K562 (cell line): ENCODE results near the gene WFDC6. TPM values are rescaled to one million over a fixed set of nuclear protein-coding genes. Genes with fewer than 3 reads are reported as not detected.

Experiments used
- ATAC-seq: fragments of 200-7000 bp; cut with Tn5 transposase; 3 replicates; pipeline ENCODE4 v1.9.1; 2020; ENCODE audit warnings: moderate library complexity
- BruUV-seq: library from RNA; stranded (reverse); fragments of 400-500 nt; replicated peaks from 2 replicates; lab custom pipeline; 2021; lab: Mats Ljungman, UMichigan
- CTCF ChIA-PET: fragments of 300-600 bp; formaldehyde crosslinking; extraction: SDS; loops from one replicate; lab custom pipeline; 2021; ENCODE audit warnings: low intra/inter-chr PET ratio; lab: Yijun Ruan, JAX
- POLR2A ChIA-PET: fragments of 300-600, 350-650 bp; sonication (Branson Sonifier 250); formaldehyde crosslinking; extraction: SDS; loops from one replicate; lab custom pipeline; 2021; ENCODE audit warnings: antibody characterized with exemption, inconsistent platforms; lab: Yijun Ruan, JAX
- DNase-seq, 4 experiments: peaks; one replicate each; pipeline versions ENCODE4 v3.0.0 to v3.0.0-alpha.2; 2011 to 2018; ENCODE audit warnings: low spot score in 3 of 4, mixed read lengths in 3 of 4; ENCODE audit errors: extremely low read depth in 1 of 4
- FAIRE-seq: peaks from 2 replicates; lab custom pipeline; 2011; peaks lifted over from hg19 to GRCh38; lab: Jason Lieb, UNC
- H2AFZ ChIP-seq: 2 replicates; pipeline ENCODE4 v1.6.0; 2011; ENCODE audit warnings: low read depth, low read length, control low read depth, inconsistent platforms
- H3K27ac ChIP-seq: fragments of 200-600 bp; 3 replicates; pipeline ENCODE4 v1.8.0; 2011; ENCODE audit warnings: low read depth, mild to moderate bottlenecking, control low read depth, inconsistent platforms, low read length, moderate library complexity, mixed read lengths; ENCODE audit errors: extremely low read depth
- H3K27me3 ChIP-seq, 2 experiments: fragments of 300-600 bp in 1 of 2; 2 replicates in 1 of 2; 3 replicates in 1 of 2; pipeline versions ENCODE4 v1.6.0 to v1.8.0; 2011; ENCODE audit warnings: inconsistent platforms in 2 of 2, low read length in 2 of 2, mild to moderate bottlenecking in 1 of 2, mixed read lengths in 1 of 2, moderate library complexity in 1 of 2; ENCODE audit not compliant: control insufficient read depth in 2 of 2, insufficient read depth in 2 of 2
- H3K36me3 ChIP-seq: fragments of 300-600 bp; 3 replicates; pipeline ENCODE4 v1.8.0; 2011; ENCODE audit warnings: mild to moderate bottlenecking, low read length, inconsistent platforms; ENCODE audit not compliant: control insufficient read depth, insufficient read depth
- H3K4me1 ChIP-seq, 2 experiments: fragments of 200-600 bp in 1 of 2; replicated peaks in 1 of 2; 2 replicates in 1 of 2; 3 replicates in 1 of 2; pipeline versions ENCODE4 v1.5.1 to v1.8.0; 2011; ENCODE audit warnings: inconsistent platforms in 2 of 2, low read length in 2 of 2, mild to moderate bottlenecking in 1 of 2, mixed read lengths in 1 of 2, moderate library complexity in 1 of 2; ENCODE audit not compliant: control insufficient read depth in 2 of 2, insufficient read depth in 2 of 2
- H3K4me2 ChIP-seq: 2 replicates; pipeline ENCODE4 v1.6.1; 2011; ENCODE audit warnings: low read length, control low read depth, inconsistent platforms, mixed read lengths; ENCODE audit not compliant: insufficient read depth
- H3K4me3 ChIP-seq: fragments of 200-600 bp; sonication (generic), shearing (Covaris generic); 2 replicates; pipeline ENCODE4 v1.5.1; 2016; ENCODE audit warnings: control low read depth, inconsistent platforms
- H3K79me2 ChIP-seq: fragments of 200-600 bp; 3 replicates; pipeline ENCODE4 v1.8.0; 2011; ENCODE audit warnings: low read length, inconsistent platforms; ENCODE audit not compliant: control insufficient read depth, insufficient read depth
- H3K9ac ChIP-seq, 2 experiments: 2 replicates each; pipeline versions ENCODE4 v1.6.0 to v1.6.1; 2011; ENCODE audit warnings: low read depth in 2 of 2, low read length in 2 of 2, control low read depth in 1 of 2, inconsistent platforms in 1 of 2, mild to moderate bottlenecking in 1 of 2, mixed read lengths in 1 of 2; ENCODE audit not compliant: insufficient read depth in 1 of 2
- H3K9me1 ChIP-seq: one replicate; pipeline ENCODE4 v1.6.0; 2011; ENCODE audit warnings: inconsistent platforms, mild to moderate bottlenecking, low read length, moderate library complexity; ENCODE audit not compliant: control insufficient read depth, insufficient read depth
- H3K9me3 ChIP-seq: replicated peaks from 2 replicates; pipeline ENCODE4 v1.5.1; 2011; ENCODE audit warnings: low read depth, low read length, inconsistent platforms; ENCODE audit not compliant: control insufficient read depth, insufficient read depth
- H4K20me1 ChIP-seq: replicated peaks from 2 replicates; pipeline ENCODE4 v1.6.1; 2011; ENCODE audit warnings: low read length, inconsistent platforms, mixed read lengths; ENCODE audit not compliant: control insufficient read depth, insufficient read depth
- HOXB6 ChIP-seq: fragments of 250-450 bp; sonication (Bioruptor Pico); IDR thresholded peaks from 2 replicates; pipeline ENCODE4 v1.5.1; 2022; ENCODE audit warnings: mild to moderate bottlenecking, borderline replicate concordance
- NCOR1 ChIP-seq: fragments of 450-650 bp; IDR thresholded peaks from 2 replicates; pipeline ENCODE4 v1.6.1; 2016; ENCODE audit warnings: mild to moderate bottlenecking, moderate library complexity
- PML ChIP-seq: IDR thresholded peaks from 2 replicates; pipeline ENCODE4 v1.6.1; 2012; ENCODE audit warnings: low read length, inconsistent platforms
- PRPF4 ChIP-seq: fragments of 200-400 bp; formaldehyde crosslinking; IDR thresholded peaks from one replicate; pipeline ENCODE4 v1.6.1; 2017; ENCODE audit warnings: low read length, low read depth, mild to moderate bottlenecking; ENCODE audit not compliant: insufficient read depth, poor library complexity, severe bottlenecking
- TGIF2 ChIP-seq: sonication (generic); formaldehyde crosslinking; IDR thresholded peaks from 2 replicates; pipeline ENCODE4 v1.8.1; 2022; ENCODE audit warnings: mild to moderate bottlenecking, missing genetic modification reagents, moderate library complexity
- ZEB2 ChIP-seq: fragments of 450-650 bp; IDR thresholded peaks from 2 replicates; pipeline ENCODE4 v1.6.1; 2016
- ZNF124 ChIP-seq: sonication (generic); formaldehyde crosslinking; IDR thresholded peaks from 2 replicates; pipeline ENCODE4 v1.8.1; 2022; ENCODE audit warnings: missing genetic modification reagents
- ZNF232 ChIP-seq: sonication (generic); formaldehyde crosslinking; IDR thresholded peaks from 2 replicates; pipeline ENCODE4 v1.8.0; 2022; ENCODE audit warnings: mild to moderate bottlenecking, missing genetic modification reagents
- ZNF644 ChIP-seq: fragments of 200-800 bp; sonication (Bioruptor generic); IDR thresholded peaks from 2 replicates; pipeline ENCODE4 v1.6.1; 2016; ENCODE audit warnings: low read depth, missing genetic modification characterization, missing compliant biosample characterization
- WGBS: fragments of 100-300 bp; shearing (Covaris generic); methylation state at CpG from one replicate; pipeline ENCODE4 v1.1.6; 2016; ENCODE audit warnings: low coverage, mixed read lengths; ENCODE audit not compliant: insufficient coverage; ENCODE audit errors: missing lambda C conversion rate; 5-methylcytosine and 5-hydroxymethylcytosine counted together
- in situ Hi-C: fragments of 300-500 bp; cut with MboI; formaldehyde crosslinking; loops from 4 replicates; pipeline ENCODE4 v1.15.0; 2018; ENCODE audit warnings: inconsistent platforms, mixed read lengths
- intact Hi-C: fragments of 100-400 bp; cut with micrococcal nuclease; formaldehyde crosslinking; loops from 2 replicates; pipeline ENCODE4 v1.14.2; 2022
- polyA plus RNA-seq, 8 experiments: library from polyadenylated mRNA; depleted of rRNA in 4 of 8; stranded (reverse) in 5 of 8; unstranded in 3 of 8; fragments of >200 nt; fragmentation: Nextera tagmentation in 2 of 8; fragmentation: Illumina TruSeq in 1 of 8; extraction: Ambion mirVana in 2 of 8; extraction: Trizol in 1 of 8; gene quantifications; 2 replicates each; pipeline versions ENCODE4 v1.2.1 to v1.2.3, GENCODE V29; 2011 to 2014; ENCODE audit warnings: inconsistent platforms in 1 of 8, missing spikeins in 1 of 8
- total RNA-seq, 7 experiments: library from RNA; depleted of rRNA in 6 of 7; stranded (reverse); fragments of >200 nt in 6 of 7; fragmentation: Illumina TruSeq in 2 of 7; extraction: Trizol in 2 of 7; gene quantifications; 2 replicates each; pipeline versions ENCODE4 v1.2.1 to v1.2.3, GENCODE V29; 2011 to 2021; ENCODE audit warnings: low replicate concordance in 1 of 7
- TF ChIP-seq, protein P1 (sequence below): conservative IDR thresholded peaks from 2 replicates; pipeline ENCODE4 v1.6.1; 2011; ENCODE audit warnings: low read depth, mild to moderate bottlenecking, low read length; ENCODE audit not compliant: control insufficient read depth
- TF ChIP-seq, protein P2 (sequence below): fragments of 250-450 bp; sonication (Bioruptor Pico); IDR thresholded peaks from 2 replicates; pipeline ENCODE4 v1.4.0; 2020; ENCODE audit warnings: mild to moderate bottlenecking
- TF ChIP-seq, protein P3 (sequence below): sonication (generic); formaldehyde crosslinking; IDR thresholded peaks from 2 replicates; pipeline ENCODE4 v1.8.0; 2022; ENCODE audit warnings: missing genetic modification reagents, mild to moderate bottlenecking, moderate library complexity, borderline replicate concordance
- TF ChIP-seq, protein P4 (sequence below): fragments of 450-650 bp; conservative IDR thresholded peaks from 2 replicates; pipeline ENCODE4 v1.6.1; 2016; ENCODE audit warnings: missing genetic modification characterization, low read depth, mild to moderate bottlenecking, missing compliant biosample characterization, moderate library complexity
- TF ChIP-seq, protein P5 (sequence below): IDR thresholded peaks from 3 replicates; pipeline ENCODE4 v1.6.1; 2011; ENCODE audit warnings: borderline replicate concordance, mild to moderate bottlenecking; ENCODE audit not compliant: insufficient read length, insufficient read depth
- TF ChIP-seq, protein P6 (sequence below), 2 experiments: fragments of 200-800 bp in 1 of 2; sonication (Bioruptor generic) in 1 of 2; sonication (generic) in 1 of 2; formaldehyde crosslinking in 1 of 2; IDR thresholded peaks in 1 of 2; conservative IDR thresholded peaks in 1 of 2; 2 replicates each; pipeline versions ENCODE4 v1.5.0 to v1.6.1; 2016 to 2020; ENCODE audit warnings: missing compliant biosample characterization in 1 of 2, missing genetic modification characterization in 1 of 2, missing genetic modification reagents in 1 of 2

The WFDC6 gene
- total and polyA plus RNA-seq, 9 of the 15 experiments (the other 6 are each of a cell fraction or from before 2014, with no cell fraction given), result not detected

DNA sequence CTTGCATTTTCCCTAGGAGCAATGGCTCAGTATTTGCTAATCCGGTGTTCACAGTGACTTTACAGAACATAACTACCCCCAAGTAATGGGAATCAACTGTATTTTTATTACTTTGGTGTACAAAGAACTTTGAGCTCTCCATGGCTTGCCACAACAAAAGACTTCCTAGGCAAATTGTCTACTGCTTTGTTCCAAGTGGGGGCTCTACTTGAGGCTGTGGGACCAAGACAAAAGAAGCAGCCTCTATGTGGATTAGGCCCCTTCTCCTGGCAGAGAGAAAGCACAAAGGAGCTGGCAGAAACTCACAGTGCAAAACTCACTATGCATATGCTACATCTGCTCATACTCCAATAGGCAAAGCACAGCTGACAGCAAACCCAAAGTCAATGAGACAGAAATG, 38.9 kb upstream of the WFDC6 start:
- ChIA-PET POLR2A (no interaction called here), CTCF (no interaction called here)
- FAIRE-seq, result no peak

More for the DNA sequence above, 38.9 kb upstream of the WFDC6 start:
- in situ Hi-C loops (no loop called here), intact Hi-C loops (no loop called here)
- BruUV-seq, result no TSS peak
- no peaks in the 10 kb centered on the region for H3K9me1 ChIP-seq
- no peaks in the 10 kb centered on the region for H3K9me3 ChIP-seq
- H3K79me2 ChIP-seq, result no peaks in the 10 kb centered on the region
- no peak overlapping the region for H2AFZ ChIP-seq
- no peak overlapping the region for H3K27ac ChIP-seq
- H3K27me3 ChIP-seq, result peaks cover 5 to 9% of the 10 kb centered on the region in 2 experiments; a peak in 3 of 5 replicates
- no peak overlapping the region for H3K9ac ChIP-seq
- ATAC-seq (no peak), DNase-seq (no peak)
- H3K4me2 ChIP-seq, result no peak overlapping the region
- no peak for TF ChIP-seq ZNF644 (tag)
- TF ChIP-seq ZNF232, result no peak
- TF ChIP-seq, protein P1, sequence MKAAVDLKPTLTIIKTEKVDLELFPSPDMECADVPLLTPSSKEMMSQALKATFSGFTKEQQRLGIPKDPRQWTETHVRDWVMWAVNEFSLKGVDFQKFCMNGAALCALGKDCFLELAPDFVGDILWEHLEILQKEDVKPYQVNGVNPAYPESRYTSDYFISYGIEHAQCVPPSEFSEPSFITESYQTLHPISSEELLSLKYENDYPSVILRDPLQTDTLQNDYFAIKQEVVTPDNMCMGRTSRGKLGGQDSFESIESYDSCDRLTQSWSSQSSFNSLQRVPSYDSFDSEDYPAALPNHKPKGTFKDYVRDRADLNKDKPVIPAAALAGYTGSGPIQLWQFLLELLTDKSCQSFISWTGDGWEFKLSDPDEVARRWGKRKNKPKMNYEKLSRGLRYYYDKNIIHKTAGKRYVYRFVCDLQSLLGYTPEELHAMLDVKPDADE, result no peak
- no peak for TF ChIP-seq ZEB2
- TF ChIP-seq, protein P2, sequence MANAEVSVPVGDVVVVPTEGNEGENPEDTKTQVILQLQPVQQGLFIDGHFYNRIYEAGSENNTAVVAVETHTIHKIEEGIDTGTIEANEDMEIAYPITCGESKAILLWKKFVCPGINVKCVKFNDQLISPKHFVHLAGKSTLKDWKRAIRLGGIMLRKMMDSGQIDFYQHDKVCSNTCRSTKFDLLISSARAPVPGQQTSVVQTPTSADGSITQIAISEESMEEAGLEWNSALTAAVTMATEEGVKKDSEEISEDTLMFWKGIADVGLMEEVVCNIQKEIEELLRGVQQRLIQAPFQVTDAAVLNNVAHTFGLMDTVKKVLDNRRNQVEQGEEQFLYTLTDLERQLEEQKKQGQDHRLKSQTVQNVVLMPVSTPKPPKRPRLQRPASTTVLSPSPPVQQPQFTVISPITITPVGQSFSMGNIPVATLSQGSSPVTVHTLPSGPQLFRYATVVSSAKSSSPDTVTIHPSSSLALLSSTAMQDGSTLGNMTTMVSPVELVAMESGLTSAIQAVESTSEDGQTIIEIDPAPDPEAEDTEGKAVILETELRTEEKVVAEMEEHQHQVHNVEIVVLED (CRISPR knock-in tag), result no peak
- TF ChIP-seq, protein P3, sequence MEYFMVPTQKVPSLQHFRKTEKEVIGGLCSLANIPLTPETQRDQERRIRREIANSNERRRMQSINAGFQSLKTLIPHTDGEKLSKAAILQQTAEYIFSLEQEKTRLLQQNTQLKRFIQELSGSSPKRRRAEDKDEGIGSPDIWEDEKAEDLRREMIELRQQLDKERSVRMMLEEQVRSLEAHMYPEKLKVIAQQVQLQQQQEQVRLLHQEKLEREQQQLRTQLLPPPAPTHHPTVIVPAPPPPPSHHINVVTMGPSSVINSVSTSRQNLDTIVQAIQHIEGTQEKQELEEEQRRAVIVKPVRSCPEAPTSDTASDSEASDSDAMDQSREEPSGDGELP (CRISPR knock-in tag), result no peak
- TF ChIP-seq PML, result no peak
- no peak for TF ChIP-seq TGIF2
- TF ChIP-seq, protein P4, sequence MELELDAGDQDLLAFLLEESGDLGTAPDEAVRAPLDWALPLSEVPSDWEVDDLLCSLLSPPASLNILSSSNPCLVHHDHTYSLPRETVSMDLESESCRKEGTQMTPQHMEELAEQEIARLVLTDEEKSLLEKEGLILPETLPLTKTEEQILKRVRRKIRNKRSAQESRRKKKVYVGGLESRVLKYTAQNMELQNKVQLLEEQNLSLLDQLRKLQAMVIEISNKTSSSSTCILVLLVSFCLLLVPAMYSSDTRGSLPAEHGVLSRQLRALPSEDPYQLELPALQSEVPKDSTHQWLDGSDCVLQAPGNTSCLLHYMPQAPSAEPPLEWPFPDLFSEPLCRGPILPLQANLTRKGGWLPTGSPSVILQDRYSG, result no peak
- no peak for TF ChIP-seq NCOR1
- TF ChIP-seq HOXB6 (CRISPR knock-in tag), result no peak
- TF ChIP-seq, protein P5, sequence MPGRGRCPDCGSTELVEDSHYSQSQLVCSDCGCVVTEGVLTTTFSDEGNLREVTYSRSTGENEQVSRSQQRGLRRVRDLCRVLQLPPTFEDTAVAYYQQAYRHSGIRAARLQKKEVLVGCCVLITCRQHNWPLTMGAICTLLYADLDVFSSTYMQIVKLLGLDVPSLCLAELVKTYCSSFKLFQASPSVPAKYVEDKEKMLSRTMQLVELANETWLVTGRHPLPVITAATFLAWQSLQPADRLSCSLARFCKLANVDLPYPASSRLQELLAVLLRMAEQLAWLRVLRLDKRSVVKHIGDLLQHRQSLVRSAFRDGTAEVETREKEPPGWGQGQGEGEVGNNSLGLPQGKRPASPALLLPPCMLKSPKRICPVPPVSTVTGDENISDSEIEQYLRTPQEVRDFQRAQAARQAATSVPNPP, result no peak
- no peak for TF ChIP-seq ZNF124
- TF ChIP-seq, protein P6, sequence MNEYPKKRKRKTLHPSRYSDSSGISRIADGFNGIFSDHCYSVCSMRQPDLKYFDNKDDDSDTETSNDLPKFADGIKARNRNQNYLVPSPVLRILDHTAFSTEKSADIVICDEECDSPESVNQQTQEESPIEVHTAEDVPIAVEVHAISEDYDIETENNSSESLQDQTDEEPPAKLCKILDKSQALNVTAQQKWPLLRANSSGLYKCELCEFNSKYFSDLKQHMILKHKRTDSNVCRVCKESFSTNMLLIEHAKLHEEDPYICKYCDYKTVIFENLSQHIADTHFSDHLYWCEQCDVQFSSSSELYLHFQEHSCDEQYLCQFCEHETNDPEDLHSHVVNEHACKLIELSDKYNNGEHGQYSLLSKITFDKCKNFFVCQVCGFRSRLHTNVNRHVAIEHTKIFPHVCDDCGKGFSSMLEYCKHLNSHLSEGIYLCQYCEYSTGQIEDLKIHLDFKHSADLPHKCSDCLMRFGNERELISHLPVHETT (CRISPR knock-in tag; conservative IDR thresholded peaks at IDR 0.05 in 1 of 2, IDR thresholded peaks at IDR 0.05 in 1 of 2), result no peak
- TF ChIP-seq PRPF4, result no peak
- no peaks in the 10 kb centered on the region for H3K4me1 ChIP-seq
- no peaks in the 10 kb centered on the region for H3K36me3 ChIP-seq
- no peaks in the 10 kb centered on the region for H4K20me1 ChIP-seq
- H3K4me3 ChIP-seq, result no peak overlapping the region
- WGBS, result 7% methylated on average over 1 of the region's 1 CpG
